Measurements from ENCODE around the gene STAG1. TPM values are rescaled to one million over a fixed set of nuclear protein-coding genes. Genes with fewer than 3 reads are reported as not detected.
"Not testable (repeated sequence)": the region's sequence is repeated elsewhere in the genome, so short reads cannot be mapped to it uniquely, and the experiment has no call there.

STAG1 gene
- total RNA-seq, 1 donor from 2014 or later = 40.9 TPM

GRCh38 chr3:136559896-136560295 is 192.3 kb downstream of the STAG1 start:
- no peak overlapping the region for H3K27ac Mint-ChIP-seq (ENCODE audit: unreplicated experiment)
- DNase-seq (ENCODE audit: low spot score) = no peak
- H3K9me3 Mint-ChIP-seq (ENCODE audit: low read depth) = no peaks in the 10 kb centered on the region
- TF ChIP-seq, protein P1, sequence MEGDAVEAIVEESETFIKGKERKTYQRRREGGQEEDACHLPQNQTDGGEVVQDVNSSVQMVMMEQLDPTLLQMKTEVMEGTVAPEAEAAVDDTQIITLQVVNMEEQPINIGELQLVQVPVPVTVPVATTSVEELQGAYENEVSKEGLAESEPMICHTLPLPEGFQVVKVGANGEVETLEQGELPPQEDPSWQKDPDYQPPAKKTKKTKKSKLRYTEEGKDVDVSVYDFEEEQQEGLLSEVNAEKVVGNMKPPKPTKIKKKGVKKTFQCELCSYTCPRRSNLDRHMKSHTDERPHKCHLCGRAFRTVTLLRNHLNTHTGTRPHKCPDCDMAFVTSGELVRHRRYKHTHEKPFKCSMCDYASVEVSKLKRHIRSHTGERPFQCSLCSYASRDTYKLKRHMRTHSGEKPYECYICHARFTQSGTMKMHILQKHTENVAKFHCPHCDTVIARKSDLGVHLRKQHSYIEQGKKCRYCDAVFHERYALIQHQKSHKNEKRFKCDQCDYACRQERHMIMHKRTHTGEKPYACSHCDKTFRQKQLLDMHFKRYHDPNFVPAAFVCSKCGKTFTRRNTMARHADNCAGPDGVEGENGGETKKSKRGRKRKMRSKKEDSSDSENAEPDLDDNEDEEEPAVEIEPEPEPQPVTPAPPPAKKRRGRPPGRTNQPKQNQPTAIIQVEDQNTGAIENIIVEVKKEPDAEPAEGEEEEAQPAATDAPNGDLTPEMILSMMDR (IDR thresholded peaks at IDR 0.05) = no peak
- H3K27me3 Mint-ChIP-seq (ENCODE audit: low read depth) = no peaks in the 10 kb centered on the region
- H3K4me1 Mint-ChIP-seq (ENCODE audit: low read depth) = no peaks in the 10 kb centered on the region
- H3K36me3 Mint-ChIP-seq (ENCODE audit: low read depth) = no peaks in the 10 kb centered on the region
- H3K4me3 Mint-ChIP-seq (ENCODE audit: unreplicated experiment) = no peak overlapping the region

DNA sequence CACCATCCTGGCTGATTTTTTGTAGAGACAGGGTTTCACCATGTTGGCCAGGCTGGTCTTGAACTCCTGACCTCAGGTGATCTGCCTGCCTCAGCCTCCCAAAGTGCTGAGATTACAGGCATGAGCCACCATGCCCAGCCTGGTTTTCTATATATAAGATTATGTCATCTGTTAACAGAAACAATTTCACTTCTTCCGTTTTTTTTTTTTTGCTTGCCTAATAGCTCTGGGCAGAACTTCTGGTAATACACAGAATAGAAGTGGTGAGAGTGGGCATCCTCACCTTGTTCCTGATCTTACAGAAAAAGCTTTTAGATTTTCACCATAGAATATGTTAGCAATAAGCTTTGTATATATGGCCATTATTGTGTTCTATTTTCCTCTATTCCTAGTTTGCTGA is 202.7 kb downstream of the STAG1 start:
- H3K27me3 Mint-ChIP-seq (ENCODE audit: low read depth); H3K4me3 Mint-ChIP-seq (ENCODE audit: unreplicated experiment); H3K36me3 Mint-ChIP-seq (ENCODE audit: low read depth); H3K27ac Mint-ChIP-seq (ENCODE audit: unreplicated experiment); H3K9me3 Mint-ChIP-seq (ENCODE audit: low read depth); DNase-seq (ENCODE audit: low spot score): not testable (repeated sequence)
- H3K4me1 Mint-ChIP-seq (ENCODE audit: low read depth) = peaks cover 12% of the 10 kb centered on the region

DNA sequence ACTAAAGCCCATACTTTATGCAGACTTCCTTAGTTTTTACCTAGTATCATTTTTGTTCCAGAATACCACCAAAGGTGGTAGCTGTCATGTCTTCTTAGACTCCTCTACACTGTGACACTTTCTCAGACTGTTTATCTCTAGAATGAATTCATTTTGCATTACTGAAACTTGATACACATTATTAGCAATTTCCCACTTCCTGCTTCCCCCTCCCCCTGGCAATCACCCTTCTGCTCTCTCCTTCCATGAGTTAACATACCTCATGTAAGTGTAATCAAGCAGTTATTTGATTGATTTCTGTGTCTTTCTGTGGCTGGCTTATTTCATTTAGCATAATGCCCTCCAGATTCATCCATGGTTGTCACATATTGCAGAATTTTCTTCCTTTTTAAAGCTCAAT is 204.9 kb downstream of the STAG1 start:
- Mint-ChIP-seq H3K27ac (ENCODE audit: unreplicated experiment) (peak overlapping the region; percentile 70), H3K4me3 (ENCODE audit: unreplicated experiment) (no peak overlapping the region), H3K4me1 (ENCODE audit: low read depth) (peaks cover 12% of the 10 kb centered on the region), H3K36me3 (ENCODE audit: low read depth) (peaks cover 5% of the 10 kb centered on the region), H3K9me3 (ENCODE audit: low read depth) (peaks cover 3% of the 10 kb centered on the region), H3K27me3 (ENCODE audit: low read depth) (no peaks in the 10 kb centered on the region)
- TF ChIP-seq, protein P1 (IDR thresholded peaks at IDR 0.05) = no peak
- DNase-seq (ENCODE audit: low spot score) = no peak

DNA sequence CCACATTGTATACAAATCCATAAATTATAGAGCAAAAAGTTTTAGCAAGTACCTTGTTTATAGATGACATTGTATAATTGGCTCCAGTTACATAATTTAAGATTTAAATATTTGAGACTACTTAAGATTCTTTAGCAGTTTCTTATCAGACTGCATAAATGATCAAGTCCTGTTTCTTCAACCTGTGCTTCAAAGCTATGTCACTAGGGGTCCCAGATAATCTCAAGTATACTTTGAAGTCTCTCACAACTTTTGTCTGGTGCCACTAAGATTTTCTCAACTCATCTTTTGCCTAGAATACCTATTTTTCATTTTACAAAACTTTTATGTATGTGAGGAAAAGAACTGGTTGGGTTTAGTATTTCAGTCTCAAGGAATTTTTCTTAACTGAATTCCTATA is 205.5 kb downstream of the STAG1 start:
- no peak overlapping the region for H3K27ac Mint-ChIP-seq (ENCODE audit: unreplicated experiment)

GRCh38 chr3:136545664-136546268 is 206.4 kb downstream of the STAG1 start:
- no peak for DNase-seq (ENCODE audit: low spot score)
- TF ChIP-seq, protein P1 (IDR thresholded peaks at IDR 0.05) = peak; percentile 76
- peaks cover 9% of the 10 kb centered on the region for H3K4me1 Mint-ChIP-seq (ENCODE audit: low read depth)
- peaks cover 3% of the 10 kb centered on the region for H3K9me3 Mint-ChIP-seq (ENCODE audit: low read depth)
- no peak overlapping the region for H3K27ac Mint-ChIP-seq (ENCODE audit: unreplicated experiment)
- H3K27me3 Mint-ChIP-seq (ENCODE audit: low read depth) = no peaks in the 10 kb centered on the region
- H3K36me3 Mint-ChIP-seq (ENCODE audit: low read depth) = peaks cover 5% of the 10 kb centered on the region
- no peak overlapping the region for H3K4me3 Mint-ChIP-seq (ENCODE audit: unreplicated experiment)

More for the DNA sequence above, 205.5 kb downstream of the STAG1 start:
- Mint-ChIP-seq H3K4me3 (ENCODE audit: unreplicated experiment) (no peak overlapping the region), H3K9me3 (ENCODE audit: low read depth) (peaks cover 3% of the 10 kb centered on the region), H3K36me3 (ENCODE audit: low read depth) (peaks cover 5% of the 10 kb centered on the region), H3K4me1 (ENCODE audit: low read depth) (peaks cover 12% of the 10 kb centered on the region), H3K27me3 (ENCODE audit: low read depth) (no peaks in the 10 kb centered on the region)
- no peak for DNase-seq (ENCODE audit: low spot score)
- TF ChIP-seq, protein P1 (IDR thresholded peaks at IDR 0.05) = peak; percentile 33

DNA sequence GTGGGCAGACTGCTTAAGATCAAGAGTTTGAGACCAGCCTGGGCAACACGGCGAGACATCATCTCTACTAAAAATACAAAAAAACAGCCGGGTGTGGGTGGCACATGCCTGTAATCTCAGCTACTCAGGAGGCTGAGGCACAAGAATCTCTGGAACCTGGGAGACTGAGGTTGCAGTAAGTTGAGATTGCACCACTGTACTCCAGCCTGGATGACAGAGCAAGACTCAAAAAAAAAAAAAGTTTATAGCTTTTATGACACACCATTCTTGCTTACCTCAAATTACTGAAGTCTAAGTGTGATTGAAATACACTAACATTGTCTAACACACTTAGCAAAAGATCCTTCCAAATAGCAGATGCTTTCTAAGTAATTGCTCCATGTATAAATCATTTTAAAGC is 207.6 kb downstream of the STAG1 start:
- TF ChIP-seq, protein P1 (IDR thresholded peaks at IDR 0.05) = no peak
- Mint-ChIP-seq H3K4me3 (ENCODE audit: unreplicated experiment) (no peak overlapping the region), H3K9me3 (ENCODE audit: low read depth) (peaks cover 3% of the 10 kb centered on the region), H3K27ac (ENCODE audit: unreplicated experiment) (no peak overlapping the region), H3K27me3 (ENCODE audit: low read depth) (no peaks in the 10 kb centered on the region), H3K4me1 (ENCODE audit: low read depth) (peaks cover 9% of the 10 kb centered on the region), H3K36me3 (ENCODE audit: low read depth) (peaks cover 5% of the 10 kb centered on the region)
- DNase-seq (ENCODE audit: low spot score) = no peak

Data from chondrocyte (in vitro differentiated cells).